Uterine smooth muscle cell (primary cell): ENCODE data around the gene SMIM33. TPM values are rescaled to one million over a fixed set of nuclear protein-coding genes. Genes with fewer than 3 reads are reported as not detected.

Experiments
- total RNA-seq: library from RNA; depleted of rRNA; stranded (reverse); fragments of >200 nt; gene quantifications from 2 replicates; pipeline ENCODE4 v1.2.3, GENCODE V29; 2014

Gene SMIM33
- total RNA-seq: not detected in 2 replicates

DNA sequence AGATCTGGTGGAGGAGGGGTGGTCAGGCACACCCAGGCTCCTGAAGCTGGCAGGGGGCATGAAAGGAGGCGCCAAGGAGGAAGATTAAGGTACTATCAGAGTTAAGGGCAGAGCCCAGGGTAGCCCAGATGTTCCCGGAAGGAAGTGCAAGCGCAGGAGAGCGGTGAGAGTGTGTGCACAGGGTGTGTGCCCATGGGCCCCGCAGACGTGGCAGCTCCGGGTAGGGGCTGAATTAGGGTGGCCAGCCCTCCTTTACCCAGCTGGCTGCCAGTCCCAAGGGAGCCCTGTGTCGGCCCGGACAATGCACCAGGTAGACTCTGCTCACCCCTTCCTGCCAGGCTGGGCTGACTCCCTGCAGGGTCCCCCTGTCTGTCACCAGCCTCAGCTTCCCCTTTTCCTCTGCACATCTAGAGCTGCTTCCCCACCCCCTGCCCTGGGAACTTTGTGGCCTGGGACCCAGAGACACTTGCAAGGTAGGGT lies at the start of gene SMIM33:
SMIM33 (plus strand) TSS at position 184 of the 480 bp plus-strand sequence; CDS start at position 302, 118 bp downstream.

GRCh38 chr5:139439013-139439903 lies 31.5 kb upstream of the SMIM33 start, which contains the start of gene DNAJC18:
Gene DNAJC18, minus strand, starts transcription at chr5:139439525. Its CDS starts 80 bp downstream, at chr5:139439445.

GRCh38 chr5:139462586-139463276 lies 8.1 kb upstream of the SMIM33 start, which contains the start of gene ECSCR:
Gene ECSCR, minus strand, starts transcription at chr5:139462743. Its CDS starts 73 bp downstream, at chr5:139462670.

DNA sequence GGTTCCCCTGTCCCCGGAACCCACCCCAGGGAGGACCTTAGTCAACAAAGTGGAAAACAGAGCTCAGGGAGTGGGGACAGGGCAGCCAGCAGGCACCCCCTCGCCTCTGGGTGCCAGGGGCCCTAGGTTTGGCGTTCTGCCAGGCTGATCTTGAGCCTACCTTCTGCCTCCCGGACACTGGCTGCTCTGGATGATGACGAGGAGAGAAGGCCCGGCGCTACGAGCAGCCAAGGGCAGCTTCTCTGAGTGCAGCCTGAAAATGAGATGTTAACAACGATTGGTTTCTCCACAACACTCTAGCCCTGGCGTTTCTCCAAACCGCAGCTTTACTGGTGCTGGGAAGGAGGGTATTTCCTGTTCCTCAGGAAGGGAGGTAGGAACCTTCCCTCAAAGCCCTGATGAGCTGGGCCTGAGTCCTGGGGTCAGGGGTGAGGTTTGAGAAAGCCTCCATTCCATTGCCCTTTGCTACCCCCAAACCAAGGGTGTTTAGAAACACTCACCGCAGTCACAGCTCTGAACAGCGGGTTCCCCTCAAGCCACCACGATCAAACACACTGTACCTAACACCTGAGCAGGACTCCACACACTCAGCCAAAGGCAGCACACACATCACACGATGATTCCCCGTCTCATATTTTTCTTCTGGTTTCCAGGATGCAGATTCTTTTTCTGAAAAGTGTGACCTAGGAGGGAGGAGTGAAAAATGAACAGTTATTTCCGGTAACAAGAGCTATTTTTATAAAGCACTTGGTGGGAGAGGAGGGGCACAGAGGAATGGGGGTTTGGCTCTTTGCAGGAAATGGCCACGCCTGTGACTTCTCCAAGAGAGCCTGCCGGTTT lies 11.5 kb downstream of the SMIM33 start, which contains the start of gene STING1:
STING1 (minus strand) TSS at position 709 of the 840 bp plus-strand sequence. CDS start 1,054 bp downstream, outside the sequence.

Other genes with a start within 250 kb of the SMIM33 start
- 255 and 325 TPM in 2 replicates for gene MATR3, start 177.3 kb upstream of the SMIM33 start, total RNA-seq
- 84.4 and 92.4 TPM in 2 replicates for gene PAIP2, start 129.2 kb upstream of the SMIM33 start, total RNA-seq
- not detected in 2 replicates for gene SLC23A1, start 87.7 kb upstream of the SMIM33 start, total RNA-seq
- not detected in 2 replicates for gene MZB1, start 81.1 kb upstream of the SMIM33 start, total RNA-seq
- gene PROB1, start 75.9 kb upstream of the SMIM33 start, total RNA-seq: 0.87 and 1.00 TPM in 2 replicates
- 4.0 and 4.9 TPM in 2 replicates for gene SPATA24, start 66.9 kb upstream of the SMIM33 start, total RNA-seq
- 4.1 and 8.7 TPM in 2 replicates for gene DNAJC18, start 31.5 kb upstream of the SMIM33 start, total RNA-seq
- gene ECSCR, start 8.3 kb upstream of the SMIM33 start, total RNA-seq: 0.25 and 0.55 TPM in 2 replicates
- gene STING1, start 11.8 kb downstream of the SMIM33 start, total RNA-seq: 8.6 and 9.5 TPM in 2 replicates
- 46.5 and 49.8 TPM in 2 replicates for gene UBE2D2, start 90.3 kb downstream of the SMIM33 start, total RNA-seq
- gene CXXC5, start 177.3 kb downstream of the SMIM33 start, total RNA-seq: 48.5 and 68.6 TPM in 2 replicates